ENCODE results near the gene RNF145. TPM values are rescaled to one million over a fixed set of nuclear protein-coding genes. Genes with fewer than 3 reads are reported as not detected.
A peak's percentile ranks its signal among the peaks of the same experiment; 100 is the strongest.

The RNF145 gene
- total RNA-seq, 2 experiments from 2014 or later, result 83.7 to 94.4 TPM

GRCh38 chr5:159181651-159182050 is 27.7 kb downstream of the RNF145 start:
- H3K27ac Mint-ChIP-seq, result peak overlapping the region; percentile 87
- peaks cover 12% of the 10 kb centered on the region for H3K4me1 ChIP-seq (ENCODE audit: insufficient read depth, low read length)
- DNase-seq, result no peak
- no peak for TF ChIP-seq CTCF (IDR thresholded peaks at IDR 0.05)
- H3K36me3 Mint-ChIP-seq (ENCODE audit: low read depth), result peaks cover 67% of the 10 kb centered on the region
- peaks cover 82% of the 10 kb centered on the region for H3K4me1 Mint-ChIP-seq (ENCODE audit: low read depth)
- POLR2A ChIA-PET, result no interaction called here
- ATAC-seq (ENCODE audit: poor library complexity), result no peak
- H3K36me3 ChIP-seq (ENCODE audit: insufficient read depth, low read length), result peaks cover 18% of the 10 kb centered on the region
- no peaks in the 10 kb centered on the region for H3K9me3 ChIP-seq (ENCODE audit: control insufficient read depth in 1 of 2, insufficient read depth in 1 of 2, low read length in 2 of 2)
- H3K27me3 Mint-ChIP-seq, result no peaks in the 10 kb centered on the region
- no peak overlapping the region for H3K4me3 ChIP-seq (ENCODE audit: low read length)
- no peaks in the 10 kb centered on the region for H3K27me3 ChIP-seq (ENCODE audit: control insufficient read depth in 1 of 2, insufficient read depth in 2 of 2, low read length in 2 of 2)
- intact Hi-C loops (cut with DNase I, micrococcal nuclease), result loop anchor here in 1 of 2 experiments (2.0 kb wide), 1 partner anchor 17 kb away; no protein-coding TSS in a partner anchor
- no peak overlapping the region for H3K4me3 Mint-ChIP-seq
- H3K27ac ChIP-seq (ENCODE audit: low read depth in 1 of 2, low read length in 2 of 2), result no peak overlapping the region
- CTCF ChIA-PET, result no interaction called here
- no peaks in the 10 kb centered on the region for H3K9me3 Mint-ChIP-seq

- ChIA-PET CTCF (no interaction called here), POLR2A (no interaction called here)
- H3K27me3 ChIP-seq (ENCODE audit: control insufficient read depth in 1 of 2, insufficient read depth in 2 of 2, low read length in 2 of 2), result no peaks in the 10 kb centered on the region
- DNase-seq, result peak in 2 of 14 experiments; percentile 25 to 33
- Mint-ChIP-seq H3K36me3 (ENCODE audit: low read depth) (peaks cover 67% of the 10 kb centered on the region), H3K9me3 (no peaks in the 10 kb centered on the region), H3K4me1 (ENCODE audit: low read depth) (peaks cover 82% of the 10 kb centered on the region), H3K27me3 (no peaks in the 10 kb centered on the region), H3K27ac (peak overlapping the region; percentile 87), H3K4me3 (no peak overlapping the region)
- peak overlapping the region in 1 of 2 donors; percentile 25 for H3K27ac ChIP-seq (ENCODE audit: low read depth in 1 of 2, low read length in 2 of 2)
- TF ChIP-seq CTCF (IDR thresholded peaks at IDR 0.05), result no peak
- H3K9me3 ChIP-seq (ENCODE audit: control insufficient read depth in 1 of 2, insufficient read depth in 1 of 2, low read length in 2 of 2), result no peaks in the 10 kb centered on the region
- intact Hi-C loops (cut with DNase I, micrococcal nuclease), result no loop called here
- H3K4me1 ChIP-seq (ENCODE audit: insufficient read depth, low read length), result peaks cover 12% of the 10 kb centered on the region
- ATAC-seq (ENCODE audit: poor library complexity), result no peak
- H3K4me3 ChIP-seq (ENCODE audit: low read length), result no peak overlapping the region
- H3K36me3 ChIP-seq (ENCODE audit: insufficient read depth, low read length), result peaks cover 13% of the 10 kb centered on the region
Observed at GRCh38 chr5:159181152-159181551, 28.2 kb downstream of the RNF145 start.

- H3K9me3 ChIP-seq (ENCODE audit: control insufficient read depth in 1 of 2, insufficient read depth in 1 of 2, low read length in 2 of 2), result no peaks in the 10 kb centered on the region
- CTCF ChIA-PET, result interaction anchor here (1.6 kb wide), 1 partner anchor 14 kb away, joined by 3 read pairs; no protein-coding TSS in a partner anchor
- no peaks in the 10 kb centered on the region for H3K9me3 Mint-ChIP-seq
- H3K27ac Mint-ChIP-seq, result peak overlapping the region; percentile 87
- H3K4me1 Mint-ChIP-seq (ENCODE audit: low read depth), result peaks cover 82% of the 10 kb centered on the region
- H3K4me3 ChIP-seq (ENCODE audit: low read length), result no peak overlapping the region
- peaks cover 6% of the 10 kb centered on the region for H3K36me3 ChIP-seq (ENCODE audit: insufficient read depth, low read length)
- intact Hi-C loops (cut with DNase I, micrococcal nuclease), result loop anchor here in 1 of 2 experiments (2.0 kb wide), 1 partner anchor 27 kb away; no protein-coding TSS in a partner anchor
- ATAC-seq (ENCODE audit: poor library complexity), result no peak
- no peak for DNase-seq
- POLR2A ChIA-PET, result interaction anchor here (1.0 kb wide), 1 partner anchor 27 kb away, joined by 3 read pairs; no protein-coding TSS in a partner anchor
- H3K27me3 Mint-ChIP-seq, result no peaks in the 10 kb centered on the region
- H3K27ac ChIP-seq (ENCODE audit: low read depth in 1 of 2, low read length in 2 of 2), result peak overlapping the region; percentile 40 to 64
- H3K27me3 ChIP-seq (ENCODE audit: control insufficient read depth in 1 of 2, insufficient read depth in 2 of 2, low read length in 2 of 2), result no peaks in the 10 kb centered on the region
- no peak for TF ChIP-seq CTCF (IDR thresholded peaks at IDR 0.05)
- H3K4me3 Mint-ChIP-seq, result peak overlapping the region; percentile 70
- peaks cover 66% of the 10 kb centered on the region for H3K36me3 Mint-ChIP-seq (ENCODE audit: low read depth)
- peaks cover 12% of the 10 kb centered on the region for H3K4me1 ChIP-seq (ENCODE audit: insufficient read depth, low read length)
Observed at GRCh38 chr5:159179529-159180305, 29.6 kb downstream of the RNF145 start.
